GDM1 (cell line): Measurements from ENCODE around the gene LIN37.
"Not testable (repeated sequence)": the region's sequence is repeated elsewhere in the genome, so short reads cannot be mapped to it uniquely, and the experiment has no call there.

ENCODE experiments used
- DNase-seq: peaks from one replicate; lab custom pipeline; 2025; lab: John Stamatoyannopoulos, UW

LIN37 gene

GRCh38 chr19:35789978-35790944 lies 41.9 kb downstream of the LIN37 start:
- DNase-seq: no peak

GRCh38 chr19:35790981-35791813 lies 42.8 kb downstream of the LIN37 start:
- DNase-seq: no peak

GRCh38 chr19:35791814-35792279 lies 43.5 kb downstream of the LIN37 start:
- no peak for DNase-seq

- DNase-seq: no peak
These were observed 43.9 kb downstream of the LIN37 start for GRCh38 chr19:35792312-35792711.

- DNase-seq: no peak
These were observed 44.5 kb downstream of the LIN37 start for GRCh38 chr19:35792888-35793287.

GRCh38 chr19:35793381-35794165 lies 45.2 kb downstream of the LIN37 start:
- no peak for DNase-seq

- not testable (repeated sequence) for DNase-seq
These were observed 47.2 kb downstream of the LIN37 start for GRCh38 chr19:35795564-35795963.

GRCh38 chr19:35796645-35797542 lies 48.5 kb downstream of the LIN37 start:
- no peak for DNase-seq

- DNase-seq: no peak
These were observed 49.3 kb downstream of the LIN37 start for GRCh38 chr19:35797663-35798062.

- no peak for DNase-seq
These were observed 53.5 kb downstream of the LIN37 start for GRCh38 chr19:35801828-35802227.
